HFF-Myc (cell line): Measurements from ENCODE around the gene AKT3.
A peak's percentile ranks its signal among the peaks of the same experiment; 100 is the strongest.

Experiments
- DNase-seq: peaks from one replicate; pipeline ENCODE4 v3.0.0-alpha.2; 2011; ENCODE audit warnings: low read depth; ENCODE audit errors: extremely low read depth
- H3K4me3 ChIP-seq: replicated peaks from 2 replicates; pipeline ENCODE4 v1.5.1; 2011; ENCODE audit warnings: low read depth, mild to moderate bottlenecking, control low read depth, low read length
- TF ChIP-seq, protein P1 (sequence below): IDR thresholded peaks from 2 replicates; pipeline ENCODE4 v1.5.1; 2012; ENCODE audit warnings: mild to moderate bottlenecking, low read depth, low read length, control low read depth; ENCODE audit errors: missing control alignments

AKT3 gene

GRCh38 chr1:243763806-243764205 lies 86.2 kb downstream of the AKT3 start:
- no peak for DNase-seq
- TF ChIP-seq, protein P1, sequence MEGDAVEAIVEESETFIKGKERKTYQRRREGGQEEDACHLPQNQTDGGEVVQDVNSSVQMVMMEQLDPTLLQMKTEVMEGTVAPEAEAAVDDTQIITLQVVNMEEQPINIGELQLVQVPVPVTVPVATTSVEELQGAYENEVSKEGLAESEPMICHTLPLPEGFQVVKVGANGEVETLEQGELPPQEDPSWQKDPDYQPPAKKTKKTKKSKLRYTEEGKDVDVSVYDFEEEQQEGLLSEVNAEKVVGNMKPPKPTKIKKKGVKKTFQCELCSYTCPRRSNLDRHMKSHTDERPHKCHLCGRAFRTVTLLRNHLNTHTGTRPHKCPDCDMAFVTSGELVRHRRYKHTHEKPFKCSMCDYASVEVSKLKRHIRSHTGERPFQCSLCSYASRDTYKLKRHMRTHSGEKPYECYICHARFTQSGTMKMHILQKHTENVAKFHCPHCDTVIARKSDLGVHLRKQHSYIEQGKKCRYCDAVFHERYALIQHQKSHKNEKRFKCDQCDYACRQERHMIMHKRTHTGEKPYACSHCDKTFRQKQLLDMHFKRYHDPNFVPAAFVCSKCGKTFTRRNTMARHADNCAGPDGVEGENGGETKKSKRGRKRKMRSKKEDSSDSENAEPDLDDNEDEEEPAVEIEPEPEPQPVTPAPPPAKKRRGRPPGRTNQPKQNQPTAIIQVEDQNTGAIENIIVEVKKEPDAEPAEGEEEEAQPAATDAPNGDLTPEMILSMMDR = no peak
- no peak overlapping the region for H3K4me3 ChIP-seq

- TF ChIP-seq, protein P1 = no peak
- H3K4me3 ChIP-seq = no peak overlapping the region
- no peak for DNase-seq
These were observed 91.4 kb downstream of the AKT3 start for GRCh38 chr1:243758647-243759046.

DNA sequence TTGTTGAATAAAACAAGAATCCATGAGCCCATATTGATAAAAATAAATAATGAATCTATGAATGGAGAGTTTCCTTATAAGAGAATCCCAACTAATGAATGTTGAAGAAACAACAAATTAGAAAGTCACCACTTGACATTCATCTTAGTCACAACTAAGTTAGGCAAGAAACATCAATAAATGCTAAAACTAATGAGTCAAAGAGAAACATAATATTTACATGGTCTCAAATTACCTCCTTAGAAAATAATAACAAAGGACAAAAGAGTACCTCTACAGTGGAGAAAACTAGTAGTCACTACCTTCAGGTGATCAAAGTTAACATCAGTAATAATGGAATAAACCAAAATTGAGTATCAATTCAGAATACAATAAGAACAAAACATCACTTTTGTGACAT lies 93.5 kb downstream of the AKT3 start:
- no peak for DNase-seq
- H3K4me3 ChIP-seq = no peak overlapping the region
- TF ChIP-seq, protein P1 = no peak

DNA sequence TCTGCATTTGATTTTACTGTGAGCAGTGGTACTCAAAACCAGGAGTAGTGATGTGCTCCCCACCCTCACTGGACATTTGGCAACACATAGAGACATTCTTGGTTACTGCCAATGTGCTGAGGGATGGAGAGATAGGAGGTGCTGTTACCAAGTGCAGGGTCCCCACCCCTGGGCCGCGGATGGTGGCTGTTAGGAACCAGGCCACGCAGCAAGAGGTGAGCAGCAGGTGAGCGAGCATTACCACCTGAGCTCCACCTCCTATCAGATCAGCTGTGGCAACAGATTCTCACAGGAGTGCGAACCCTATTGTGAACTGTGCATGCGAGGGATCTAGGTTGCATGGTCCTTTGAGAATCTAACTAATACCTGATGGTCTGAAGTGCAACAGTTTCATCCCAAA lies 95.7 kb downstream of the AKT3 start:
- TF ChIP-seq, protein P1 = no peak
- H3K4me3 ChIP-seq = no peak overlapping the region
- DNase-seq = no peak

GRCh38 chr1:243751506-243751905 lies 98.5 kb downstream of the AKT3 start:
- no peak for DNase-seq
- TF ChIP-seq, protein P1 = no peak
- H3K4me3 ChIP-seq = no peak overlapping the region

DNA sequence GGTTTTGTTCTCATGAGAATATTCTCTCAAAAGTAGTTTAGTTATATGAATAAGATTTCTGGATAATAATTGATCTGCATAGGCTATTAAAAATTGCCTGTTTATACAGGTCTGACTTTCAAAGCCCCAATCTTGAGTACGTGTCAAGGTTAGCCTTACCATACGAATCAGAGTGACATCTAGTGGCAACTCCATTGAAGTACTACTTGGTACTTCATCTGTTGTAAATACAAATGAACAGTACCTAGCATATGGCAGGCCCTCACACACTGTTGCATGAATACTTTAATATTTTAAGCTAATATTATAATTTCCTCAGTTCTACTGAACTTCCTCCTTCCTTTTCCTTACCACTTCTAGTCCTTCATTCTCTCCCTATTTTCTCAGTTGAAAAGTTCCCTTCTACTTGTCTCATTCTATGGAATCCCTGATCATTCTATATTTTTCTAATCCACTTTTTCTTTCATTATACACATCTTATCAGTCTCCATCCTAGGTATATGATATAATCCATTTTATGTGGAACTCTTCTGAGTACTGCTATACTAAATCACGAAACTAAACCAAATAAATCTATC lies 101.2 kb downstream of the AKT3 start:
- peak; percentile 65 for DNase-seq
- H3K4me3 ChIP-seq = no peak overlapping the region
- TF ChIP-seq, protein P1 = peak; percentile 61

- TF ChIP-seq, protein P1 = no peak
- H3K4me3 ChIP-seq = no peak overlapping the region
- no peak for DNase-seq
These were observed 101.8 kb downstream of the AKT3 start for GRCh38 chr1:243748227-243748626.
